HEK293 (cell line): ENCODE data around the gene P2RX1.
A peak's percentile ranks its signal among the peaks of the same experiment; 100 is the strongest.
"Not testable (repeated sequence)": the region's sequence is repeated elsewhere in the genome, so short reads cannot be mapped to it uniquely, and the experiment has no call there.

Experiments
- CTCF ChIA-PET: fragments of 350-600 bp; formaldehyde crosslinking; extraction: SDS; loops from one replicate; lab custom pipeline; 2021; ENCODE audit warnings: antibody characterized with exemption; lab: Yijun Ruan, JAX
- POLR2A ChIA-PET: fragments of 300-600 bp; formaldehyde crosslinking; extraction: SDS; loops from one replicate; lab custom pipeline; 2020; ENCODE audit warnings: antibody characterized with exemption, inconsistent platforms; lab: Yijun Ruan, JAX
- H3K27ac ChIP-seq: fragments of 200-500 bp; sonication (Bioruptor generic); 2 replicates; pipeline ENCODE4 v1.5.1; 2014; ENCODE audit warnings: low read depth, low read length, control low read depth, inconsistent platforms; ENCODE audit errors: extremely low read depth
- H3K36me3 ChIP-seq, 2 experiments: fragments of 200-500 bp in 1 of 2; sonication (Bioruptor generic) in 1 of 2; 1 replicate in 1 of 2; 2 replicates in 1 of 2; pipeline ENCODE4 v1.5.1; 2014 to 2017; ENCODE audit warnings: inconsistent platforms in 2 of 2, low read length in 2 of 2; ENCODE audit not compliant: control insufficient read depth in 2 of 2, insufficient read depth in 1 of 2
- H3K4me1 ChIP-seq: fragments of 200-500 bp; sonication (Bioruptor generic); 2 replicates; pipeline ENCODE4 v1.5.1; 2014; ENCODE audit warnings: mild to moderate bottlenecking, low read length, inconsistent platforms; ENCODE audit not compliant: control insufficient read depth, insufficient read depth
- H3K4me3 ChIP-seq: 2 replicates; pipeline ENCODE4 v1.5.1; 2011; ENCODE audit warnings: low read depth, mild to moderate bottlenecking, control low read depth, low read length, moderate library complexity
- H3K9me3 ChIP-seq: fragments of 200-500 bp; sonication (Bioruptor generic); 2 replicates; pipeline ENCODE4 v1.5.1; 2014; ENCODE audit warnings: low read depth, low read length, inconsistent platforms; ENCODE audit not compliant: control insufficient read depth, insufficient read depth
- AEBP2 ChIP-seq: fragments of 450-650 bp; formaldehyde crosslinking; IDR thresholded peaks from 2 replicates; pipeline ENCODE4 v1.5.1; 2016; ENCODE audit warnings: missing biosample characterization, missing genetic modification characterization, borderline replicate concordance
- KLF1 ChIP-seq: fragments of 450-650 bp; formaldehyde crosslinking; IDR thresholded peaks from 2 replicates; pipeline ENCODE4 v1.5.1; 2016; ENCODE audit warnings: missing biosample characterization, missing genetic modification characterization
- KLF8 ChIP-seq: fragments of 450-650 bp; formaldehyde crosslinking; IDR thresholded peaks from 2 replicates; pipeline ENCODE4 v1.5.1; 2016; ENCODE audit warnings: missing biosample characterization, missing genetic modification characterization
- ZFHX2 ChIP-seq: fragments of 450-650 bp; formaldehyde crosslinking; conservative IDR thresholded peaks from 2 replicates; pipeline ENCODE4 v1.5.1; 2016; ENCODE audit warnings: missing biosample characterization, missing genetic modification characterization
- ZNF112 ChIP-seq: fragments of 450-650 bp; formaldehyde crosslinking; IDR thresholded peaks from 2 replicates; pipeline ENCODE4 v1.5.0; 2017; ENCODE audit warnings: missing biosample characterization, missing genetic modification characterization
- ZNF132 ChIP-seq: fragments of 450-650 bp; formaldehyde crosslinking; IDR thresholded peaks from 2 replicates; pipeline ENCODE4 v1.5.1; 2017; ENCODE audit warnings: missing biosample characterization, missing genetic modification characterization, borderline replicate concordance
- ZNF157 ChIP-seq: fragments of 450-650 bp; formaldehyde crosslinking; IDR thresholded peaks from 2 replicates; pipeline ENCODE4 v1.5.1; 2016; ENCODE audit warnings: missing biosample characterization, missing genetic modification characterization
- ZNF19 ChIP-seq: fragments of 450-650 bp; formaldehyde crosslinking; IDR thresholded peaks from 2 replicates; pipeline ENCODE4; 2016; ENCODE audit warnings: missing biosample characterization, missing genetic modification characterization, low read depth
- ZNF280D ChIP-seq: fragments of 450-650 bp; formaldehyde crosslinking; IDR thresholded peaks from 2 replicates; pipeline ENCODE4 v1.5.1; 2016; ENCODE audit warnings: missing biosample characterization, missing genetic modification characterization
- ZNF555 ChIP-seq: fragments of 450-650 bp; formaldehyde crosslinking; conservative IDR thresholded peaks from 2 replicates; pipeline ENCODE4 v1.5.1; 2017; ENCODE audit warnings: missing biosample characterization, mild to moderate bottlenecking, missing genetic modification characterization, inconsistent platforms
- ZNF558 ChIP-seq: fragments of 450-650 bp; formaldehyde crosslinking; IDR thresholded peaks from 2 replicates; pipeline ENCODE4 v1.5.1; 2016; ENCODE audit warnings: missing biosample characterization, missing genetic modification characterization
- ZNF571 ChIP-seq: fragments of 450-650 bp; formaldehyde crosslinking; IDR thresholded peaks from 2 replicates; pipeline ENCODE4 v1.5.0; 2017; ENCODE audit warnings: missing biosample characterization, missing genetic modification characterization
- ZNF610 ChIP-seq: fragments of 450-650 bp; formaldehyde crosslinking; IDR thresholded peaks from 2 replicates; pipeline ENCODE4 v1.5.1; 2016; ENCODE audit warnings: missing biosample characterization, missing genetic modification characterization, borderline replicate concordance
- ZNF621 ChIP-seq: fragments of 450-650 bp; formaldehyde crosslinking; IDR thresholded peaks from 2 replicates; pipeline ENCODE4 v1.5.1; 2017; ENCODE audit warnings: missing biosample characterization, missing genetic modification characterization
- ZNF654 ChIP-seq: fragments of 450-650 bp; formaldehyde crosslinking; IDR thresholded peaks from 2 replicates; pipeline ENCODE4 v1.5.1; 2016; ENCODE audit warnings: low read depth, missing biosample characterization, missing genetic modification characterization
- ZNF768 ChIP-seq: fragments of 450-650 bp; formaldehyde crosslinking; IDR thresholded peaks from 2 replicates; pipeline ENCODE4 v1.5.1; 2018; ENCODE audit warnings: missing biosample characterization, mild to moderate bottlenecking, missing genetic modification characterization
- ZNF792 ChIP-seq: fragments of 450-650 bp; formaldehyde crosslinking; IDR thresholded peaks from 2 replicates; pipeline ENCODE4 v1.5.1; 2016; ENCODE audit warnings: missing biosample characterization, missing genetic modification characterization
- ZSCAN23 ChIP-seq: fragments of 450-650 bp; formaldehyde crosslinking; IDR thresholded peaks from 2 replicates; pipeline ENCODE4 v1.5.1; 2016; ENCODE audit warnings: missing biosample characterization, missing genetic modification characterization

The P2RX1 gene

GRCh38 chr17:3950584-3950983 is 34.3 kb upstream of the P2RX1 start (continued):
- TF ChIP-seq ZNF132 (no peak), ZNF571 (tag by site-specific recombination) (no peak), ZNF555 (tag by site-specific recombination) (no peak), ZSCAN23 (tag by site-specific recombination) (no peak)

- H3K4me1 ChIP-seq = peaks cover 1% of the 10 kb centered on the region; the same call in 1 of the 2 replicates
- H3K9me3 ChIP-seq = no peaks in the 10 kb centered on the region
- TF ChIP-seq ZNF768 (tag by site-specific recombination) (0 out of 2 replicates have a peak, but pooled peaks have one; percentile 63), ZNF621 (tag by site-specific recombination) (no peak), ZNF280D (tag by site-specific recombination) (no peak), ZNF792 (no peak), ZNF19 (tag by site-specific recombination) (no peak), ZNF157 (tag by site-specific recombination) (no peak)
- no peaks in the 10 kb centered on the region for H3K36me3 ChIP-seq
- no peak overlapping the region for H3K4me3 ChIP-seq
- CTCF ChIA-PET = interaction anchor here (0.5 to 4.6 kb wide), 3 partner anchors 30 to 62 kb away, joined by 3 to 31 read pairs (median 3); no protein-coding TSS in a partner anchor
- H3K27ac ChIP-seq = no peak overlapping the region
- POLR2A ChIA-PET = no interaction called here
Observed at GRCh38 chr17:3949418-3949817, 33.2 kb upstream of the P2RX1 start.

- H3K27ac ChIP-seq, H3K4me3 ChIP-seq, H3K36me3 ChIP-seq, H3K9me3 ChIP-seq, H3K4me1 ChIP-seq: not testable (repeated sequence)
- CTCF ChIA-PET = interaction anchor here (0.7 to 4.6 kb wide), 6 partner anchors 31 to 260 kb away, joined by 3 to 31 read pairs (median 4); no protein-coding TSS in a partner anchor
- POLR2A ChIA-PET = interaction anchor here (0.7 kb wide), 1 partner anchor 41 kb away, joined by 3 read pairs; no protein-coding TSS in a partner anchor
Observed at GRCh38 chr17:3948551-3948950, 32.3 kb upstream of the P2RX1 start.

GRCh38 chr17:3947318-3947810 is 31.1 kb upstream of the P2RX1 start:
- TF ChIP-seq ZNF792 (no peak), KLF8 (no peak)
- ChIA-PET POLR2A (no interaction called here), CTCF (interaction anchor here (0.6 to 4.6 kb wide), 4 partner anchors 13 to 101 kb away, joined by 3 to 31 read pairs (median 4); no protein-coding TSS in a partner anchor)
- Histone ChIP-seq H3K27ac (no peak overlapping the region), H3K36me3 (no peaks in the 10 kb centered on the region), H3K9me3 (no peaks in the 10 kb centered on the region), H3K4me3 (no peak overlapping the region), H3K4me1 (peaks cover 3% of the 10 kb centered on the region; the same call in 1 of the 2 replicates)

GRCh38 chr17:3946711-3947235 is 30.5 kb upstream of the P2RX1 start:
- Histone ChIP-seq H3K4me1 (peaks cover 3% of the 10 kb centered on the region; the same call in 1 of the 2 replicates), H3K4me3 (no peak overlapping the region), H3K9me3 (no peaks in the 10 kb centered on the region), H3K27ac (no peak overlapping the region), H3K36me3 (no peaks in the 10 kb centered on the region)
- POLR2A ChIA-PET = interaction anchor here (0.7 kb wide), 1 partner anchor 98 kb away, joined by 6 read pairs; no protein-coding TSS in a partner anchor
- CTCF ChIA-PET = interaction anchor here (0.6 to 4.6 kb wide), 3 partner anchors 33 to 107 kb away, joined by 4 to 31 read pairs (median 9); no protein-coding TSS in a partner anchor
- no peak for TF ChIP-seq KLF1 (tag by site-specific recombination)
- TF ChIP-seq ZFHX2 (tag by site-specific recombination) = peak; percentile 69
- TF ChIP-seq AEBP2 (tag by site-specific recombination) = no peak
- TF ChIP-seq ZNF654 (tag by site-specific recombination) = no peak
- no peak for TF ChIP-seq ZNF558
- no peak for TF ChIP-seq ZNF112
- no peak for TF ChIP-seq ZNF610 (tag by site-specific recombination)
- TF ChIP-seq ZNF280D (tag by site-specific recombination) = no peak
